ENCODE data around the gene AS3MT.

Gene AS3MT

GRCh38 chr10:102856758-102857424 lies 12.4 kb upstream of the AS3MT start:
- no peak for DNase-seq (ENCODE audit: low spot score)

GRCh38 chr10:102859911-102860310 lies 9.4 kb upstream of the AS3MT start:
- DNase-seq (ENCODE audit: low spot score): no peak

GRCh38 chr10:102863660-102864059 lies 5.6 kb upstream of the AS3MT start:
- DNase-seq (ENCODE audit: low spot score): no peak

- no peak for DNase-seq (ENCODE audit: low spot score)
Observed at GRCh38 chr10:102865620-102866019, 3.6 kb upstream of the AS3MT start.

- DNase-seq (ENCODE audit: low spot score): no peak
Observed at GRCh38 chr10:102868911-102869257, 386 bp upstream of the AS3MT start.

GRCh38 chr10:102870221-102870620 lies 951 bp downstream of the AS3MT start:
- DNase-seq (ENCODE audit: low spot score): no peak

- no peak for DNase-seq (ENCODE audit: low spot score)
Observed at GRCh38 chr10:102872163-102872562, 2.9 kb downstream of the AS3MT start.

GRCh38 chr10:102876747-102877153 lies 7.5 kb downstream of the AS3MT start:
- no peak for DNase-seq (ENCODE audit: low spot score)

- DNase-seq (ENCODE audit: low spot score): no peak
Observed at GRCh38 chr10:102878629-102879028, 9.4 kb downstream of the AS3MT start.

GRCh38 chr10:102880256-102880655 lies 11.0 kb downstream of the AS3MT start:
- DNase-seq (ENCODE audit: low spot score): no peak

- no peak for DNase-seq (ENCODE audit: low spot score)
Observed at GRCh38 chr10:102888048-102888447, 18.8 kb downstream of the AS3MT start.

- DNase-seq (ENCODE audit: low spot score): no peak
Observed at GRCh38 chr10:102894466-102895213, 25.4 kb downstream of the AS3MT start.

GRCh38 chr10:102900006-102900405 lies 30.7 kb downstream of the AS3MT start:
- no peak for DNase-seq (ENCODE audit: low spot score)

GRCh38 chr10:102904346-102904745 lies 35.1 kb downstream of the AS3MT start:
- no peak for DNase-seq (ENCODE audit: low spot score)

GRCh38 chr10:102906507-102906906 lies 37.2 kb downstream of the AS3MT start:
- DNase-seq (ENCODE audit: low spot score): no peak

GRCh38 chr10:102914781-102915180 lies 45.5 kb downstream of the AS3MT start:
- no peak for DNase-seq (ENCODE audit: low spot score)

GRCh38 chr10:102916173-102916572 lies 46.9 kb downstream of the AS3MT start:
- DNase-seq (ENCODE audit: low spot score): no peak

- peak; percentile 81 for DNase-seq (ENCODE audit: low spot score)
Observed at GRCh38 chr10:102917314-102917961, 48.2 kb downstream of the AS3MT start.

- DNase-seq (ENCODE audit: low spot score): peak; percentile 100
Observed at GRCh38 chr10:102917962-102918816, 48.9 kb downstream of the AS3MT start, which contains the start of gene CNNM2. Gene CNNM2 (plus strand): TSS chr10:102918294. CDS start chr10:102918481, 187 bp downstream.

GRCh38 chr10:102918817-102919245 lies 49.6 kb downstream of the AS3MT start:
- peak; percentile 9 for DNase-seq (ENCODE audit: low spot score)

GRCh38 chr10:102919246-102919959 lies 50.1 kb downstream of the AS3MT start:
- no peak for DNase-seq (ENCODE audit: low spot score)

Data from CD4-positive, alpha-beta T cell treated with Interleukin-2 at 100 ng/mL for 4 hours (primary cell).